ENCODE results near the gene DNAH11.
"Not testable (repeated sequence)": the region's sequence is repeated elsewhere in the genome, so short reads cannot be mapped to it uniquely, and the experiment has no call there.

DNAH11 gene

GRCh38 chr7:21730399-21730798 lies 187.6 kb downstream of the DNAH11 start:
- DNase-seq, result no peak

DNA sequence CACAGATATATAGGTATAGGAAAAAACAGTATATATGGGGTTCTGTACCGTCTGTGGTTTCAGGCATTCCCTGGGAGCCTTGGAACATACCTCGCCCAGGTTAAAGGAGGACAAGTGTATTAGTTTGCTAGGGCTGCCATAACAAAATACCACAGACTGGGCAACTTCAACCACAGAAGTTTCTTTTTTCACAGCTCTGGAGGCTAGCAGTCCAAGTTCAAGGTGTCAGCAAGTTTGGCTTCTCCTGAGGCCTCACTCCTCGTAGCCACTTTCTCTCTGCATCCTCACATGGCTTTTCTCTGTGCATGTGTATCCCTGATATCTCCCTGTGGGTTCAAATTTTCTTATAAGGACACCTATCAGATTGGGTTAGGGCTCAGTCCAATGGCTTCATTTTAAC lies 189.1 kb downstream of the DNAH11 start:
- no peak for DNase-seq

DNA sequence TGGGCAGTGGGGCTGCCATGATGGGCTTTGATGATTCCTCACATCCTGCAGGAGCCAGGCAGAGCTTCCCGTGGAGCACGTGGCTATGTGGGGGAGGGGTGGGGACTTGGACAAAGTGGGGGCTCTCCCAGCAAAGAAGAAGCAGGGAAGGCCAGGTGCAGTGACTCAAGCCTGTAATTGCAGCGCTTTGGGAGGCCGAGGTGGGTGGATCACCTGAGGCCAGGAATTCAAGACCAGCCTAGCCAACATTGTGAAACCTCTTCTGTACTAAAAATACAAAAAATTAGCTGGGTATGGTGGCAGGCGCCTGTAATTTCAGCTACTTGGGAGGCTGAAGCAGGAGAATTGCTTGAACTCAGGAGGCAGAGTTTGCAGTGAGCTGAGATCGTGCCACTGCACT lies 190.1 kb downstream of the DNAH11 start:
- not testable (repeated sequence) for DNase-seq

DNA sequence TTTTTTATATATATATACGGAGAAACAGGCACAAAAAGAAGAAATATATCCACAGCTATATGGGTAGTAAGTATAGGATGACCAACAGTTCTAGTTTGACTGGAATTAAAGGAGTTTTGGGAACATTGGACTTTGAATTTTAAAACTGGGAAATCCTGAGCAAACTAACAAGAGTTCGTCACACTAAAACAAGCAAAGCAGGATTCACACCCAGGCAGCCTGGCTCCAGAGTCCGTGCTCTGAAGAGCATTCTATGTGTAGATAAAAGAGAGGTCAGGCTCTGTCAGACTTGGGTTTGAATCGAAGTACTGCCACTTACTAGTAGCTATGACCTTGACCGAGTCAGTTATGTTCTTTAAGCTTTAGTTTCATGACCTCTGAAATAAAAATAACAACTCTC lies 191.0 kb downstream of the DNAH11 start:
- no peak for DNase-seq

GRCh38 chr7:21743493-21743892 lies 200.7 kb downstream of the DNAH11 start:
- no peak for DNase-seq

DNA sequence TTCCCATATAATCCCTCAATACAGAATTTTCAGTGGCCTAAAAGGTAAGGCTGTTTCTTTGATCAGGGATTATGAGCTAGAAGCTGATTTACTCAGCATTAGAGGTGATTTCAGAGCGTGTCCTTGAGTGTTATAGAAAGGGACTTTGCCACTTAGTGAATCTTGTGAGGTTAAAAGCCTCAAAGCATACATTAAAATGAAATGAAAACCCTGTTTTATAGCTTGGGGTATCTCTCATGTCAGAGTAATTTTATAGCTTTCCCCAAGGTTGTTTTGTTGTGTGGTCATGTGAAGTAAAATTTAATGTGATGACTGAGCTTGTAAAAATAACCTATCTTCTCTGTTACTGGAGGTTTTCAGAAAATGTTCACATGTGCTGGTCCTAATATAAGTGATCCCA lies 204.1 kb downstream of the DNAH11 start:
- no peak for DNase-seq

- DNase-seq, result no peak
Measured at GRCh38 chr7:21747806-21748205, 205.0 kb downstream of the DNAH11 start.

- DNase-seq, result no peak
Measured at GRCh38 chr7:21749378-21749777, 206.5 kb downstream of the DNAH11 start.

GRCh38 chr7:21753071-21753470 lies 210.2 kb downstream of the DNAH11 start:
- DNase-seq, result no peak

DNA sequence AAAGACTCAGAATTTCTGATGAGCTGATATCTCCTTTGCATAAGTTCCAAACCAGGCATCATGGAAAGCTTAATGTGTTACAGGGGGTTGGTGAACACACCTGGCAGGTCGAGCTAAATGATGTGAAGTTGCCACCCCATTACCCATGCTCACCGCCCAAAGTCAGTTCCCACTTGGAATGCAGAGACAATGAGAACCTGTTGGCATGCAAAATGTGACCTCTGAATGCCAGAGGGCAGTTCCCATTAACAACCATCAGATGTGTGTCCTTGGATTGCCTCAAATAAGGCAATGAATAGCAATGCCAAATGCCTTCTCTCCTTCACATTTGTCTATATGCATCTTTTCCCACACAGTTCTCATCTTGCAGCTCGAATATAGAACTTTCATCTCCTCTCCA lies 212.1 kb downstream of the DNAH11 start:
- no peak for DNase-seq

- DNase-seq, result no peak
Measured at GRCh38 chr7:21757537-21758282, 214.9 kb downstream of the DNAH11 start.

DNA sequence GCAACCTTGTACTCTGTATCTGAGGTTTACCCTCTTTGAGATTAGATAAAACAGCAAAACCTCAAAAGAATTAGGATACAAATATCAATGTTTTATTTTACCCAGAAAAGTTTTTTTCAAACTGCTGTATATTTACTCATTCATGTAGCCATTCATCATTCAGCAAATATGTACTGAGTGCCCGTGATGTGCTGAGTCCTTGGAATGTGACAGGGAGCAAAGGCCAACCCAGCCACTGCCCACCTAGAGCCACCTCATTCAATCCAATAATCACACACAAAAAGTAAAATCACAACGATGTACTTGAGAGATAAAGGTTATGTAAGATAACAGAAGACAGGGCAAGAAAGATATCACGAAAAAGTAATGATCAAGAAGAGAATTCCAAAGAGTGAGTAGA lies 215.4 kb downstream of the DNAH11 start:
- DNase-seq, result no peak

DNA sequence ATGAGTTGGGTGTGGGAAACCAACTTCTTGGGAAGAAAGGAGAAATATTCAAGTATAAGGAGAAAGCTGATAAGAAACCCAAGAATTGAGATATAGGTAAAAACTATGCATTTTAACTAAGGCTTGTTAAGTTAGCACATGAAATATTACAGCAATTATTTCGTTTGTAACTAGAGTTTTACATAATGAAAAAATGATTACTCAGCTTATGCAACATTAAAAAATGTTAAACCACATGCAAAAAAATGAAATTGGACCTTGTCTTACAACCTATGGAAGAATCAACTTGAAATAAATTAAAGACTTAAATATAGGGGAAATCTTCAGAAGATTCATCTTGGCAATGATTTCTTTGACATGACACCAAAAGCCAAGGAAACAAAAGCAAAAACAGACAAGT lies 219.6 kb downstream of the DNAH11 start:
- no peak for DNase-seq

- DNase-seq, result no peak
Measured at GRCh38 chr7:21763818-21764217, 221.0 kb downstream of the DNAH11 start.

DNA sequence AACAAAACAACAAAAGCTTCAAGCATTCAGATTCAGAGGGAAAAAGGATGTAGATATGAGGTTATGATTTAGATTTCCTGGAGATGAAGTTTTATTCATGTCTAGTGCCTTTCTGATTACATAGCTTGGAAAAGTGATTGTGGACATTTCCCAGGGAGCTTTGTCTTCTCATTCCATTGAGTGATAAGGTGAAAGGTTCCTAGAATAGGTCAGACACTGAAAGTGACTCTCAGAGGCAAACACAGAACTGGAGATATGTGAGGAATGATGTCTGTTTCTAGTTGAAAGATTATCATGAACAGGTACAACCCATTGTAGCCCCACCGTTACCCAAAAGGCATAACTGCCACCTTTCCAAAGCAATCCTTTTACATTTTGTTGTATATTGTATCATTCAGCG lies 223.4 kb downstream of the DNAH11 start:
- DNase-seq, result no peak

- peak; percentile 38 for DNase-seq
Measured at GRCh38 chr7:21767300-21767900, 224.6 kb downstream of the DNAH11 start.

DNA sequence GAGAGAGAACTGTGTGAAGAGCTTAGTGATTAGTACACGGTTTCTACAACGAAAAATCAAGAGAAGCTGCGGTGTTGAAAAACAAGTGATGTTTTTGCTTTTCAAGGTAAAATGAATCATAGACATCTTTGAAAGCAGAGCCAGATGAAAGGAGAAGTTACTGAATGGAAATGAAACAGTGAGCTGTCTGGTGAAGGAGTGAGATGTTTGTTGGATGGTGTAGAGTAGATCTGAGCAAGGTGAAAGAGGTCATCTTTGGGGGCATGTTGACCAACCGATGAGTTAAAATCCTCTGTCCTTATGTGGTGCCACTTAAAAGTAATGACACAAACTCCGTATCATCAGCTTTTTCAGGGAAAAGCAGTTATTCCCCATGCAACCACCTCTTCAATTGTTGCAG lies 225.4 kb downstream of the DNAH11 start:
- DNase-seq, result no peak

GRCh38 chr7:21771266-21771665 lies 228.4 kb downstream of the DNAH11 start:
- DNase-seq, result no peak

GRCh38 chr7:21771906-21772610 lies 229.2 kb downstream of the DNAH11 start:
- no peak for DNase-seq

- no peak for DNase-seq
Measured at GRCh38 chr7:21773326-21773725, 230.5 kb downstream of the DNAH11 start.

DNA sequence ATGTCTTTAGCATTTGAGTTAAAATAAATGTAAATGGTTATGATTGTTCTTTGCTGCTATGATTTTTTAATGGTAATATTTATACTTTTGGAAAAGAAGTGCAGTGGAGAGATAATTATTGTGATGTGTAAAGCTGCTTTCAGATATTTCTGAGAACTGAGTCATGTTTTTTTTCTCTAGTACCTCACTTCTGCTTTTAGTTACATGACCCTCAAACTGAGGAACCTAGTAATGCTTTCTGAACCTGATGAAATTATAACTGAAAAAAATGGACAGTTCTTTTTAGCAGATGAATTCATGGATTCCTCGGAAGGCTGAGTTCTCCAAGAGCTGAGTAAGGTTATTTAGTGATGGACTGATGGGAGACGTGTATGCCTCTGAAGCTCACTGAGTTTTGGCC lies 235.1 kb downstream of the DNAH11 start:
- no peak for DNase-seq

DNA sequence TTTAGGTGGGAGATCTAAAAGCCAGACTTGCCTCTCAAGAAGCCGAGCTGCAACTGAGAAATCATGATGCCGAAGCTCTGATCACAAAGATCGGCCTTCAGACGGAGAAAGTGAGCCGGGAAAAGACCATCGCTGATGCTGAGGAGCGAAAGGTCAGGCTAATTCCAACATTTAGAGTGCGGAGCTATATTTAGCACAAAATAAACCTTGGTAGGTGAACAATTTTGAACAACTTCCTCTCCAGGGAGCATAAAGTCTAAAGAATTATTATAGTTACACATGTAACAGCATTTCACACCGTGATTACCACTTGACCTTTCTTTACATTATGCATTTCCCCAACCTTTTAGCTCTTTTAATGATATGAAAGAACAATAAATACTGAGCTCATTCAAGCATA lies 236.1 kb downstream of the DNAH11 start:
- DNase-seq, result no peak

DNA sequence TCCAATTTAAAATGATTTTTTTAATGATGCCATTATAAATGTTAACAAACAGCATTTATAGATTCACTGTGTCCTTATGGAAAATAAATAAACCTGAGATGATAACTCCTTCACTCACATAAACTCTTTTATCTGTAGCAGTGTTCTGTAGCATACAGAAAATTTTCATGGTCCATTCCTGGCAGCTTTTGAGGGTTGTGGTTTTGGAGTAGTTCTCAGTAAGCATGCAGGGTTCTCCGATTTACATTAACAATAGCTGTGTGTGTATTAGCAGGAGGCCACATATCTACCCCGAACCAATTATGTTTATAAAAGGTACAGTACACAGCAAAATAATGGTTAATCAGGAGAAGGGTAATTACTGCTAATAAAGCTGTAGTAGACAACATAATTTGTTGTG lies 240.2 kb downstream of the DNAH11 start:
- no peak for DNase-seq

DNA sequence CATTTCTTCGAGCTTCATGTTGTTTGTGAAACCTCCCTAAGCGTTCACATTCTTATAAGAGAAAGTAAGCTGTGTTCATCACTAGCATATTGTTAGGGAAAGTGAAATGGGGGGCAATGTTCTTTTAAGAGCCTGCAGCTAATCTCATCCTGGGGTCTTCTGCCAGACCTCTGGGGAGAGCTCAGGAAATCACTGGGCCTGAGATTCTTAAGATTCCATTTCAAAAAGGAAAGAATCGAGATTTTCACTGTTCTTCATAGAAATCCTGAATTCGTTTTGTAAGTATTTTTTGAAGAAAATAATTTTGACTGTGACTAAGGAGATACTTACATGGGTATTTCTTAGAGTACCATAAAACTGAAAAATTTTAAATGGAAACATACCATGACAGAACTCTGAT lies 242.2 kb downstream of the DNAH11 start:
- DNase-seq, result no peak

All from kidney glomerular epithelial cell (primary cell).